Right lobe of liver (tissue), 6 donors: ENCODE results near the gene PLA2R1. TPM values are rescaled to one million over a fixed set of nuclear protein-coding genes. Genes with fewer than 3 reads are reported as not detected.

Experiments used
- ATAC-seq, 4 donors: fragments of 200-7000 bp; cut with Tn5 transposase; one replicate each; pipeline ENCODE4 v1.9.1; 2020; ENCODE audit warnings: mild to moderate bottlenecking in 4 of 4, moderate library complexity in 4 of 4
- DNase-seq, 3 donors: peaks; one replicate each; pipeline ENCODE4 v3.0.0-alpha.2; 2020
- H3K27ac ChIP-seq, 3 donors: fragments of 200-600 bp; one replicate each; pipeline ENCODE4 v1.8.0; 2022
- H3K27me3 ChIP-seq, 2 donors: fragments of 200-600 bp; one replicate each; pipeline ENCODE4 v1.8.0; 2022
- H3K36me3 ChIP-seq, 4 donors: fragments of 200-600 bp; sonication (generic) in 1 of 4; one replicate each; pipeline versions ENCODE4 v1.5.1 to v1.8.0; 2017 to 2022; ENCODE audit warnings: control low read depth in 1 of 4
- H3K4me1 ChIP-seq, 4 donors: fragments of 200-600 bp; sonication (generic) in 1 of 4; one replicate each; pipeline versions ENCODE4 v1.5.1 to v1.8.0; 2017 to 2022; ENCODE audit warnings: control low read depth in 1 of 4
- H3K4me3 ChIP-seq, 3 donors: fragments of 200-600 bp; one replicate each; pipeline ENCODE4 v1.8.0; 2022
- H3K9me3 ChIP-seq, 4 donors: fragments of 200-600 bp; sonication (generic) in 1 of 4; one replicate each; pipeline versions ENCODE4 v1.5.1 to v1.8.0; 2017 to 2022; ENCODE audit warnings: control low read depth in 1 of 4
- CTCF ChIP-seq, 4 donors: fragments of 200-600 bp in 3 of 4; fragments of 450-650 bp in 1 of 4; IDR thresholded peaks; one replicate each; pipeline versions ENCODE4 v1.5.1 to v1.8.0; 2016 to 2022; ENCODE audit warnings: antibody characterized with exemption in 4 of 4, mild to moderate bottlenecking in 2 of 4
- POLR2A ChIP-seq: fragments of 450-650 bp; IDR thresholded peaks from one replicate; pipeline ENCODE4 v1.6.1; 2017; ENCODE audit warnings: antibody characterized with exemption, mild to moderate bottlenecking
- WGBS: methylation state at CpG from one replicate; pipeline ENCODE4 v1.1.6; 2018; ENCODE audit warnings: low coverage, low lambda C conversion rate; ENCODE audit not compliant: insufficient coverage; ENCODE audit errors: missing lambda C conversion rate; 5-methylcytosine and 5-hydroxymethylcytosine counted together
- intact Hi-C, 2 donors: fragments of 100-400 bp; cut with DNase I; formaldehyde crosslinking; loops; one replicate each; pipeline versions ENCODE4 v1.11.2 to v1.14.1; 2022
- total RNA-seq, 6 experiments: library from RNA; depleted of rRNA in 2 of 6; stranded (reverse); fragments of >200 nt in 2 of 6; fragmentation: NEBNext Ultra II Directional in 3 of 6; extraction: Animal tissue kit (Norgen Biotek cat#: 25700) in 3 of 6; gene quantifications; one replicate each; pipeline versions ENCODE4 v1.1.0 to v1.2.4, GENCODE V29; 2016 to 2023
- donor health status: DM: no; HTN: yes; CAD: no.
- donor health status: DM: no; HTN: no; CAD: no.
- donor health status: DM: no; HTN: no; CAD: no.
- donor health status: DM: no; HTN: yes; CAD: no.
- donor health status: DM: no; HTN: yes; CAD: no.

PLA2R1 gene
- total RNA-seq, 6 experiments from 2014 or later = 0.70 to 1.6 (median 0.97) TPM

GRCh38 chr2:160063271-160063670 lies 856 bp upstream of the PLA2R1 start:
- Histone ChIP-seq H3K27ac (no peak overlapping the region), H3K4me1 (peaks cover 0 to 6% (median 0%) of the 10 kb centered on the region in 4 donors), H3K36me3 (no peaks in the 10 kb centered on the region), H3K4me3 (no peak overlapping the region), H3K9me3 (peaks cover 0 to 3% (median 0%) of the 10 kb centered on the region in 4 donors), H3K27me3 (peaks cover 0 to 5% of the 10 kb centered on the region in 2 donors)
- TF ChIP-seq POLR2A = no peak
- TF ChIP-seq CTCF (IDR thresholded peaks at IDR 0.05) = no peak
- peak in 2 of 4 donors; percentile 14 to 16 for ATAC-seq
- DNase-seq = no peak
- WGBS = 40% methylated on average over 5 of the region's 5 CpGs
- intact Hi-C loops = no loop called here

- Histone ChIP-seq H3K4me3 (peak overlapping the region; percentile 40 to 56 (median 44)), H3K4me1 (peaks cover 0 to 6% (median 0%) of the 10 kb centered on the region in 4 donors), H3K27me3 (peaks cover 0 to 5% of the 10 kb centered on the region in 2 donors), H3K36me3 (no peaks in the 10 kb centered on the region), H3K9me3 (no peaks in the 10 kb centered on the region), H3K27ac (no peak overlapping the region)
- TF ChIP-seq CTCF (IDR thresholded peaks at IDR 0.05) (no peak), POLR2A (no peak)
- intact Hi-C loops = no loop called here
- ATAC-seq = peak in 1 of 4 donors; percentile 16
- no peak for DNase-seq
- WGBS = 0% methylated on average over 4 of the region's 27 CpGs
Observed at GRCh38 chr2:160061944-160062291, 497 bp downstream of the PLA2R1 start.

- TF ChIP-seq POLR2A = no peak
- H3K27ac ChIP-seq = no peak overlapping the region
- ATAC-seq (no peak), DNase-seq (no peak)
- no peaks in the 10 kb centered on the region for H3K36me3 ChIP-seq
- intact Hi-C loops = no loop called here
- peak overlapping the region; percentile 40 to 56 (median 44) for H3K4me3 ChIP-seq
- H3K9me3 ChIP-seq = no peaks in the 10 kb centered on the region
- WGBS = 35% methylated on average over 9 of the region's 18 CpGs
- H3K4me1 ChIP-seq = peaks cover 0 to 6% (median 0%) of the 10 kb centered on the region in 4 donors
- H3K27me3 ChIP-seq = peaks cover 0 to 5% of the 10 kb centered on the region in 2 donors
Observed at GRCh38 chr2:160061533-160061932, 882 bp downstream of the PLA2R1 start.

DNA sequence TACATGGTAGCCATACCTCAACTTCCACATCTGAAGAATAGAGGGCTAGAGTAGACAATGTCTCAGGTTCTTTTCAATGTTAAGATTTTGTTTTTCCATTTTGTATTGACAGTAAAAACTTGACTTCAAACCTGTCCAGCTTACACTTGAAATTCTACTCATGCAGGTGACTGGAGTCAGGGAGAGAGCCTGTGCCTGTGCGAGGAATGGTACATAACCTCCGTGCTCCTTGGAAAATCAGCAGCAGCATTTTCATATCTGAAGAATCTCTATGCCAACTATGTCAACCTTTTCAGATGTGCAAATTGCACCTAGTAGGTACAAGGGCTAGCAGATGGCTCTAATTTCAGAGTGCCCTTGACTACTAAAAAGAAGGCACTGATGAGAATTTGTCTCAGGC lies 2.1 kb downstream of the PLA2R1 start:
- Histone ChIP-seq H3K4me1 (peaks cover 0 to 6% (median 0%) of the 10 kb centered on the region in 4 donors), H3K9me3 (no peaks in the 10 kb centered on the region), H3K36me3 (no peaks in the 10 kb centered on the region), H3K27ac (no peak overlapping the region), H3K4me3 (no peak overlapping the region), H3K27me3 (peaks cover 0 to 5% of the 10 kb centered on the region in 2 donors)
- intact Hi-C loops = no loop called here
- ATAC-seq = no peak
- WGBS = 88% methylated on average over 2 of the region's 2 CpGs
- TF ChIP-seq POLR2A (no peak), CTCF (IDR thresholded peaks at IDR 0.05) (no peak)
- no peak for DNase-seq

- peaks cover 0 to 2% (median 0%) of the 10 kb centered on the region in 4 donors for H3K4me1 ChIP-seq
- intact Hi-C loops = no loop called here
Observed at GRCh38 chr2:160057356-160057755, 5.1 kb downstream of the PLA2R1 start.

More at GRCh38 chr2:160057356-160057755, 5.1 kb downstream of the PLA2R1 start:
- peaks cover 0 to 5% of the 10 kb centered on the region in 2 donors for H3K27me3 ChIP-seq
- no peak overlapping the region for H3K4me3 ChIP-seq
- no peaks in the 10 kb centered on the region for H3K9me3 ChIP-seq
- no peak overlapping the region for H3K27ac ChIP-seq
- H3K36me3 ChIP-seq = no peaks in the 10 kb centered on the region
- TF ChIP-seq CTCF (IDR thresholded peaks at IDR 0.05) = no peak
- no peak for TF ChIP-seq POLR2A
- WGBS = 86% methylated on average over 1 of the region's 2 CpGs
- no peak for DNase-seq
- no peak for ATAC-seq
